ENCODE measurements around the gene CFAP100.

CFAP100 gene

DNA sequence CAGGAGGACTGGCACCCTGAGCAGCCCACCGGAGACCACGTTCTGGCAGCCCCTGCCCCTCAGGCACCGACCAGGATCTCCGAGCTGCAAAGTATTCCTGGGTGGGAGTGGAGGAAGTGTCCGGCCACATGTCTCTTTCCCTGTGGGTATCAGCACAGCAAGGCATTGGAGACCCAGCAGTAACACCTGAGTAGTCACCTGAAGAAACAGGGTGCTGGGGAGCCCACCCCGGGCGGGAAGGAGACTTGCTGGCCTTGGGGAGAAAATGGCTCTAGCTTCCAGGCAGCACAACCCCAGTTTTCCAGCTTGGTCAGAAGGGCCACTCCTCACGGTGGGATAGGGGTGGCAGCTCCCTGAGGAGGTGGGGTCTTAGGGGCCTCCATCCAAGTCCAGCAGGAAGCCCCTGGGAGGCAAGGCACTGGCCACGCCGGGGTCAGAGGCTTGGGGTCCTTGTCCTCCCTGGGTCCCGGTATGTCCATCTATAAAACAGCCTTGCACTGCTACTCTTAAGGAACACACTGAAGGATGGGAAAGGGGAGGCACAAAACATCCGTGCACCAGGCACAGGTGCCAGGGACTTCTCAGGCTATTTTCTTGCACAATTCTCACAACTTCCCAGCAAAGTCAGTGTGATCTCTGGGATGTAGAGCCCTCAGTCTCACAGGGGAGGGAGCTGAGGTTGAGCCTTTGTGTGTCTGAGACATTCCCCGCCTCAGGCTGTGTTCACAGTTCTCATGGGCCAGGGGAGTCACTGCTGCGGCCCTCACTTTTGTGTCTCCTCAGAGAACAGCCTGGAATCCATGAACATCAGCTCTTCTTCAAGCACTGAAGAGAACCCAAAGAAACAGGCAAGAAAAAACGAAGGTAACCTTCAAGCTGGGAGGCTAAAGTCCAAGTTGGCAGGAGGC, 11.9 kb downstream of the CFAP100 start:
- DNase-seq, result no peak

DNA sequence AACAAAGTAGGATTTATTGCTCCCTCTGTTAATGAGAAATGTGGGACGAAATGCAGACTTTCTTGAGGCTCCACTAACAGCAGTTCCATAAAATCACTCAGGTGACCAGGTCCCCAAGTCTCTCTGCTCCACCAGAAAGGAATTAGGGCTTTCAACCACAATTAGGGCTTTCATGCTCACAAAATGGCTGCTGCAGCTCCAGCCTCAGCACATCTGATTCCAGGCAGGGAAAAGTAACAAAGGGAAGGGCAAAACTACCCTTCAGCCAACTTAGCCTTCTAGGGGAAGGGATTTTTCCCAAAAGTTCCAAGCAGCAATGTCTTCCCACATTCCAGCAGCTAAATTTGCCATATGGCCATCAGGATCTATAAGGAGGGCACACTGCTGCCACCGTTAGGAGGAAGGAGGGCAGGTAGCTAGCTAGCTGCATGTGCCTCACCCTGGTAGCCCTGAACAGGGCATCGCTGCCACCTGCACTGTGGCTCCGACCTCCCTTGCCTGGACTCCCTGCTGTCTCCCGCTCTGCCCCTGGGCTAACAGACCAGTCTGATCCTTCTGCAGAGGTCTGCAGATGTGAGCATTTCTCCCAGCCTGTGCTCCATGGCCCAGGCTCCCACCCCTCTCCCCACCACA, 12.8 kb downstream of the CFAP100 start:
- no peak for DNase-seq

DNA sequence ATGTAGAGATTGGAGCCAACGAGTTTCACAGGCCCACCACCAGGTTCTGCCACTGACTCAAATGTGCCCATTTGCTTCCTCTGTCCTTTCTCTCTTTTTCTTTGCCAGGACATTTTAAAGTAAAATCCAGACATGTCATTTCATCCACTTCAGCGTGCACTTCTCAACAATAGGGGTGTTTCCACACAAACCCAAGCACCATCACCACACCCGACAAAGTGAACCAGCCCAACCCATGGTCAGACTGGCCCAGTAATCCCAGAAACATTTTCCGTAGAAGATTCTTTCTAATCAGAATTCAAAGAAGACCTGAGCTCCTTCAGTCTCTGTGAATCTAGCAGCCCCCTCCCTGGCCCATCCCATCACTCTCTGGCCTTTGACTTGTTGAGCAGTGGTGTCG, 13.4 kb downstream of the CFAP100 start:
- DNase-seq, result no peak

DNA sequence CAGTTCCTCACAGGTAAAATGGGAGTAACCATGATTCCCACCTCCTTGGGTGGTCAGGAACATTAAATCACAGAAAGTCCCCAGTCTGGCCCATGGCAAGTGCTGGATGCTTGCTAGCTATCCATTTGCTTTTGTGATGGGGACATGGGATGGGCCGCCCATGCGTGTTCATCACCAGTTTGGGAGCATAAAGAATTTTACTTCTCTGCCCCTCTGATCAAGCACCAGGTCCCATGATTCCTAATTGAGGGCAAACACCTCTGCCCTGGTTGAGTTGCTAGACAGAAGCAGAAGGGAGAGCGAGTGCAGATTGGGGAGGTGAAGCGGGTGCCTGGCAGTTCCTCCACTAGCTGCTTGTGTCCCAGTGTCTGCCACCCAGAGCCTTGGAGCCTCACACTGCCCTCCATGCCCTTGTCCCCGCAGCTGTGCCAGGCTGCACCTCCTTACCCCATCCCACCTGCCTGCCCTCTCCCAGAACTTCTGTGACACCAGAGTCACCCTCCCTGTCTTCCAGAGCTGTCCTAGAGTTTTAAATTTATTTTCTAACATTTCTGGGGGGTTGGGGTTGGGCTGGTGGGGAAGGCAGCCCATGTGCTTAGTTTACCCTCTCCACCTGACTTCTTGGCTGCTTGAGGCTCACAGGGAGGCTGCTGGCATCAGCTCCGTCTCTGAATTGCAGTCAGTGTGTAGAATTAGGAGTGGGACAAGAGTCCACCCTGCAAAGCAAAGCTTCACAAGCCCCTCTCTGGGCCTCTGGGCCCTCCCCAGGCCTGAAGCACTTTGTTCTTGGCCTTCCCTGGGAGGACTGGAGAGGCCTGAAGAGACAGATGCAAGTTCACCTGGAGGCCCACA, 18.4 kb downstream of the CFAP100 start:
- no peak for DNase-seq

DNA sequence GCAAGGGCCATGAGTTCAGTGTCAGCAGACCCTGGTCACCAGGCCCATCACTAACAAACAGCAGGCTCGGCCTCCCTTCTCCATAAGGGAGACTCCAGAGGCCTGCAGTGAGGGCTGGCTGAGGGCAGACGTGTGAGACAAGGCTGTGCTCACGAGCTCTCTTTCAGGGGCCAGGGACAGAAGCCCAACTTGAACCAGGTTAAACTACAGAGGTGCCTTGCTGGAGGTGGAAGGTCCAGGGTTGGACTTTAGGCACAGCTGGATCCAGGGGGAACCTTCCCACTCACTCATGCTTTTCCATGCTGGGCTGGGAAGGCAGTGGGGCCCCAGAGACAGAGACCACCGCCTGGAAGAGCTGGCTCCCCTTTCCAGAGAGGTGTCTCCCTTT, 19.0 kb downstream of the CFAP100 start:
- no peak for DNase-seq

DNA sequence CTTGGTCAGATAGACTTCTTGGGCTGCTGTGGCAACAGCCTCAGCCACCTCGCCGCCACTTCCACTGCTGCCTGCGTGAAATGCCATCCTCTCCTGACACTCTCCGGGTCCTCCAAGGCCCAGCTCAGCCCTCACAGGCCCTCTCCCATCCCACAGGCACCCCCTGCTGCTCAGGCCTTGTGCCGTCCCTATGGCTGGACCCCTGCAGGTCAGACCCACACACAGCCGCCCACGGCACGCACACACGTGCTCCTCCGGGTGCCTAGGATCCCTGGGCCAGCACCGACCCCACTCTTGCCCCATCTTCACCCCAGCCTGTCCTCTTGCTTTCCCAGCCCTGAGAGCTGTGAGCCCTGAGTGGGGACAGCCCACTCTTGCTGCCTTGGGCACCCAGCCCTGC, 19.7 kb downstream of the CFAP100 start:
- DNase-seq, result no peak

DNA sequence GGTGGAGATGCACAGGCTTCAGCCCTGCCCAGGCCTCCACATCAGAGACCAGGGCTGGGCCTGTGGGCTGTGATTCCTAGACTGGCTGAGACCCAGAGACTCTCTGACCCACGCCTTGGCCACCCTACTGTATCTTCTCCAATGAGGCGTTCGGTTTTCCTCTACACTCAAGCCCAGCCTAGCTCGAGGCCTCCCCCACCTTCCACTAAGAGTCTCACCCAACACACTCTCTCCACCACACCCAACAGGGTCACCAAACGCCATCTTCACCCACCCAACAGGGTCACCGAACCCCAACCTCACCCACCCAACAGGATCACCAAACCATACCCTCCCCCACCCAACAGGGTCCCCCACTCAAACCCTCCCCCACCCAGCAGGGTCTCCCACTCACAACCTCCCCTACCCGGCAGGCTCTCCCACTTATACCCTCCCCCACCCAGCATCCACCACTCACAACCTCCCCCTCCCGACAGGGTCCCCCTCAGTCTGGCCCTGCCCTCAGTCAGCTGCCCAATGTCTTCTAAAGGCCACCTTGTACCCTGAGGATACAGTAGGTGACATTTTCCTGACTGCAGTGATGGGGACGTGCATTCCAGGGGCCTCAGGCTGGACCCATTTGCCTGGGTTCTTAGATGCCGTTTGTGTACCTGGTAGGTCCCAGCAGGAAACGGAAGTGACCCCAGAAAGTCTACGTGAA, 20.4 kb downstream of the CFAP100 start:
- no peak for DNase-seq

DNA sequence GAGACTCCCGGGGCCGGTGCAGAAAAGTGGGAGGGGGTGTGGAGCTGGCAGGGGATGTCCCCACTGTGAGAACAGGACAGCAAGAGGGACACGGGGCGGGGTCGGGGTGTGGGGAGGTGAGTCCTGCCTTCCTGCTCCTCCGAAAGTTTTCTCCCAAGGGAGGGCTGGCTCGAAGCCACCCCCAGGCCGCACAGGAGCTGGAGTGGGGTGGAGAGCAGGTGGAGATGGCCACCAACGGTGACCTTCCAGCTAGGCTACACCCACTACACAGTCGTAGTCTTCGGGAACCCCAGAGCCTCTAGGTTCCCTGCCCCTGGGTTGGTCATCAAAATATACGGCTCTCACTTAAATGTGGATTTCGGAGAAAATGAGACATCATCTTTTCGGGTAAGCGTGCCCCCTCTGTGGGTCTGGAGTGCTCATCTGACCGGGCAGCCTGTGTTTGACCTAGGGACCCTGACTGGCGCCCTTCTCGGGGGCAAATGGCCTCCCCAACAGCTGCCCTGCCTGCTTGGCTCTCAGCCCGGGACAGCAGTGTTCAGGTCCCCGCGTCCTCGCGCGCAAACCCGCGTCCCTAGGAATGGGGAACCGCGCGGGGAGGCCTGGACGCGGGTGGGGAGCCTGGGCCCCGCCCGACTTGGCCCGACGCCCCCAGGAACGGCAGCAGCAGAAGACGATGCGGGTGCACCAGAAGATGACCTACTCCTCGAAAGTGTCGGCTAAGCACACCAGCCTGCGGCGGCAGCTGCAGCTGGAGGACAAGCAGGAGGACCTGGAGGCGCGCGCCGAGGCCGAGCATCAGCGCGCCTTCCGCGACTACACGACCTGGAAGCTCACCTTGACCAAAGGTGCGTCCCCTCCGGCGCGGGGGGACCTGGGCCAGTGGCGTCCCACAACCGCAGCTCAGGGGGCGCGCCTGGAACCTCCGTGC, 21.2 kb downstream of the CFAP100 start:
- DNase-seq, result no peak

DNA sequence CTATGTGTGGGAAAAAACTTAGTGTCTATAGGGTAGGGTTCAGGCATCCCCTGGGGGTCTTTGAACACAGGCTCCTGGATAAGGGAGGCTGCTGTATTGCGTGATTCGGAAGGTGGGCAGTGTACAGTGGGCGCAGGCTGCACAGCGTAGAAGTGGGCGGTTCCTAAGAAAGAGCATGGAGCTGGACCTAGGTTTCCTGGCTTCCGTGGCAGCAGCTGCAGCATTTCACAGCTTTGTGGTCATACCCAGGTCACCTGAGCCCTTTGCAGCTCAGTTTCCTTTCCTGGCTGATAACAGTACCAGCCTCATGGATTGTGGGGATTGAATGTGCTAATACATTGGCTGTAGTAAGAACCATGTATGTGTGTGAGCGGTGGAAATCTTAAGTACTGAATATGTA, 22.2 kb downstream of the CFAP100 start:
- no peak for DNase-seq

DNA sequence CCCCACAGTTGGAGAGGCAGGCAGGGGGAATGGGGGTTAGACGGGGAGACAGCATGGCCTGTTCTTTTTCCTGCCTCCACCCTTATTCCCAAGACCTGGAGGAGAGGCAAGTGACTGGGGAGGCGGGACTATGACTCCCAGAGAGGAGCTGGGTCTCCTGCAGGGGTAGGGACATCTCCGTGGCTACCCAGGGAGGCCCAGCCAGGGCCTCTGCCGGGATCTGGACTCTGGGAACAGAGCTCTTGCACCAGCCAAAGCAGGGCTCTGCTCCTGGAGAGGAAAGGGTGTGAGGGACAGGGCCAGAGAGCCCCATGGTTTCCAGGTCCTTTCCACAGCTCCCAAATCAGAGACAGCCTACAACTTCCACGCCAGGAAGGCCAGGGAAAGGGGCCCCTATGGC, 22.8 kb downstream of the CFAP100 start:
- no peak for DNase-seq

DNA sequence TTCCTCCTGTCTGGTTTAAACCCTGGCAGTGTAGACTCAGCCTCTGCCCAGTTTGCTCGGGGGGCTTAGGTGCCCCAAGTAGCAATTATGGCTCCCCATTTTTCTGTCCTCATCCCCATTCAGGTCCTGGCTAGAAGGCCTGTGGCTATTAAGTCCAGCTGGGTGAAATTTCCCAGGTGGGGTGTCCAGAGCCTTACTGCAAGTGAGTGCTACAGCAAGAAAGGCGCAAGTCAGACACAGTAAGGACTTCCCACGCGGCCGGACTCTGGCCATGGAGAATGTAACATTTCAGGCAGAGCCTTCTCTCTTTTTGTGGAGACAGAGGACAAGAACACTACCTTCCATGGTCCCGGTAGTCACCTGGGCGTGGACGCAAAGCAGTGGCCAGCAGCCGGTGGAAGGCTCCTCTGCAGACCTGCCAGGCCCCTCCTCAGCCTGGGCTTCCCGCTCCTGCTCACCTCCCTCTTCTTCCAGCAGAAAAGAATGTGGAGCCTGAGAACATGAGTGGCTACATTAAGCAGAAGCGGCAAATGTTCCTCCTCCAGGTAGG, 23.3 kb downstream of the CFAP100 start:
- no peak for DNase-seq

DNA sequence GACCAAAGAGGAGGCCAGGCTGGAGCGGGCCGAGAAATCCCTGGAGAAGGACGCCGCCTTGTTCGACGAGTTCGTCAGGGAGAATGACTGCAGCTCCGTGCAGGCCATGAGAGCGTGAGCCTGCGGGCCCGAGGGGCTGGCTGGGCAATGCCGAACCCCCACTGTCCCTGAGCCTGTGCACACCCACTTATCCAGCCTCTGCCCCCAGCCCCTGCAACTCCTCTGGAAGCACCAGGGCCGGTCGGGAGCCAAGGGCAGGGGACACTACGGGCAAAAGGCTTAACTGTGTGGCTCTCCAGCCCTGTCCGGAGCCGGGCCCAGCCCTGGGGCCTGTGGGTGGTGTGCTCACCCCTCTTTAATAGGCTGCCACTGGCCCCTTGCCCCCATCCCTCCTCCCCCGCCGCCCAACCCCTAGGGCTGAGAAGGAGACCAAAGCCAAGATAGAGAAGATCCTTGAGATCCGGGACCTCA, 24.0 kb downstream of the CFAP100 start:
- no peak for DNase-seq

DNA sequence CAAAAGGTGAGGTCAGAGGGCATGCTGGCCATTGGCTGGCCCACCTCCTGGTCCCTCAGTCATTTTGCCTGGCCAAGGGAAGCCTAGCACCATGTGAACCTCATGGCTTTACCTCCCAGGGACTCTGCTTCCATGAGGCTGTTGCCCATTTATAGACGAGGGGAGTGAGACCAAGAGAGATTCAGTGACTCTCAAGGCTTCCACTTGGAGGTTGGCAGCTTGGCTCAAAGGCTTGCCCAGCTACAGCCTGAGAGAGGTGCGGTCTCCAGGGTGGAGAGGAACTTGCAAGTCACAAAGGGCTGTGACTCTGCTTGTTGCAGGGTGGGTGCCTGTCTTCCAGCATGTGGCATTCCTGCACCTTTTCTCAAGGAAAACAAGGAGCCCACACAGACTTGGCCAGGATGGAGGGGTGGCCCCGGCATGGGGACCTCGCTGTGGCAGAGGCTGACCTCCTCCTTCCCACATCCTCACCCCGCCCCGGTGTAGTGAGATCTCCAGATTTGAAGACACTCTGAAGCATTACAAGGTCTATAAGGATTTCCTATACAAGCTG, 24.5 kb downstream of the CFAP100 start:
- no peak for DNase-seq

DNA sequence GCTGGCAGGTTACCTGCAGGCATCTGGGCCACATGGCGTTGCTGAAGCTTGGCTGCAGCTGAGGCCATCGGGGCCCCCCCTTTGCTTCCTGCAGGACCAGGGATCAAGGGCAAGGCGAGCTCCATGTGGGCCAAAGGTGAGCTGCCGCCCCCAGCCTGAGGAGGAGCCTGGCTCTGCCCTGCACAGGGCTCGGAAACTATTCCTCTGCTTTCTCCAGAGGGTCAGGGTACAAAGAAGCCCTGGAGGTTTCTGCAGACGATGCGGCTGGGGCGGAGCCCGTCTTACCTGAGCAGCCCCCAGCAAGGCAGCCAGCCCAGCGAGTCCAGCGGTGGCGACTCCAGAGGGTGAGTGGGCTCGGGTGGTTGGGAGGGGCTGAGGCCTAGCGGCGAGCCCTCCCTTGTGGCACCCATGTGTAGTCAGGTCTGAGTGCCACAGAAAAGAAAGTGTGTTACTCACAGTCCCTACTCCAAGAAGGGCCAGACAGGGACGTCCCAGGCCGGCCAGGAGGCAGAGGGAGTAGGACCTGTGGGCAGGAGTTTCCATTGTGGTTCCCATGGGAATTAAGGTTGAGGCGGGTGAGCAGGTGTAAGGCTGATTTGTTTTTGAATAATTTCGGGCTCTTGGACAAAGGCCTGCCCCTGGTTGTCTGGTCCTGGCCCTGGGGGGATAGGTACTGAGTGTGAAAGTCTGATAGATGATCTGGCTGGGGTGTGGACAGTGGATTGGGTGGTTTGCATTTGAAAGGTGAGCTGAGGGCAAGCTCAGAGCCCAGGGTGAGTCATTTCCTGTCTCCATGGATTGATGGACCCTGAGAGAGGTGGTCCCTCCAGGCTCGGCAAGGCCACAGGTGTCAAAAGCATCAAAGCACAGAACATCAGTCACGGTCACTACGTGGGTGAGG, 25.4 kb downstream of the CFAP100 start:
- DNase-seq, result no peak

DNA sequence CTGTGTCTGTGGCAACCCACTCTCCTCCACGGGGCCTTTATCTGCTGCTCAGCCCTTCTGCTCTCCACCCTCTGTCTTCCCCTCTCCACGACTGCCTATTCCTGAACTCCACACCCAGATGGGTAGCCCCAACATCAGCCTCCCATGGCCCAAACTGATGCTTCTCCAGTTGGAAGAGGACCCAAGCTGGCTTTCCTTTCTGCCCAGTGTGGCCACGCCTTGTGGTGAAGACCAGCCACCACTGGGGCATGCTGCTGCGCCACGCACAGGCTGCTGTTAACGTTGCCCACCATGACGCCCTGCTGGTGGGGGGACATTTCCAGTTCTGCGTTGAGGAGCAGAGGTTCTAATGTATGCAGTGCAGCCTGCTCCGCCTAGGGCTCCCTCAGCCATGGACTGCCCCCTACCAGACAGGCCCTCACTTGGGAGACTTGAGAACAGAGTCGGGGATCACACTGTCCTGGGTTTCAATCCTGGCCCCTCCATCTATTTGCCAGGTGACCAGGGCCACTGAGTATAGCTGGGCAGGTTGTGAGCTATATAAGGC, 26.9 kb downstream of the CFAP100 start:
- no peak for DNase-seq

DNA sequence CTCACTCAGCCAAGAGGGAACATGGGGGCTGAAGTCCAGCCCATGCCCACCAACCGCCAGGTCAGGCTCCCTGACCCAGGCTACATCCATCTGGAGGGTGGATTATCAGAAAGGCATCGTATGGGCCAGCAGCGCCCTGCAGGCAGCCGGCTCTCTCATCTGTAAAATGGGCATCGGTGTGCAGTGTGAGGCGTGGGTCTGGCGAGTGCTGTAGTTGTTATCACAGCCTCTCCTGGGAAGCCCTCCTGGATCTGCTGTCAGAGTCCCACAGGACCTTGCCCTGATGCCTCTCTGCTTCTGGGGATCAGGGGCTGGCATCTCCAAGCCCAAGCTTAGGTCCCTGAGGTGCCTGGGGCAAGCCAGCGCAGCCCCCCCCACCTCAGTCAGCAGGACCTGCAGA, 27.4 kb downstream of the CFAP100 start:
- no peak for DNase-seq

DNA sequence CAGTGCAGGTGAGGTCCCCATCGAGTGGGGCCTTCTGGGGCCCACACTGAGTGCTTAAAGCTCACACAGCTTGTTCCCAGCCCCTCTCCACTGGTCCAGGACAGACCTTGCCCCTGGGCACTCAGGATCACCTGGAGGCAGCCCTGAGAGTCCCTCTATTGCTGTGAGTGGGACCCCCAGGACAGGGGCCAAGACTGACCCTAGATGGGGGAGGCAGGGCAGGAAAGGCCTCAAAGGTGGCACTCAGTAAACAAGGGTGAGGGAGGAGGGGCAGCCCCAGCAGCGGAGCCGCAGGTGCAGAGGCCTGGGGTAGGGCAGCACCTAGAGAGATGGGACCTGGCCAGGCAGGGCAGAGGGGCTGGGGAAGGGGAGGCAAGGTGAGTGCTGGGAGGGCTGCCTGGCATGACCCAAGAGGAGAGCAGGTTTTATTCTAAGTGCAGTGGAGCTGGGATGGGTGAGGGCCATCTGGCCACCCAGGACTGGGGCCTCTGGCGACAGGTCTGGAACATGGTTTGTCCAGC, 27.9 kb downstream of the CFAP100 start:
- no peak for DNase-seq

DNA sequence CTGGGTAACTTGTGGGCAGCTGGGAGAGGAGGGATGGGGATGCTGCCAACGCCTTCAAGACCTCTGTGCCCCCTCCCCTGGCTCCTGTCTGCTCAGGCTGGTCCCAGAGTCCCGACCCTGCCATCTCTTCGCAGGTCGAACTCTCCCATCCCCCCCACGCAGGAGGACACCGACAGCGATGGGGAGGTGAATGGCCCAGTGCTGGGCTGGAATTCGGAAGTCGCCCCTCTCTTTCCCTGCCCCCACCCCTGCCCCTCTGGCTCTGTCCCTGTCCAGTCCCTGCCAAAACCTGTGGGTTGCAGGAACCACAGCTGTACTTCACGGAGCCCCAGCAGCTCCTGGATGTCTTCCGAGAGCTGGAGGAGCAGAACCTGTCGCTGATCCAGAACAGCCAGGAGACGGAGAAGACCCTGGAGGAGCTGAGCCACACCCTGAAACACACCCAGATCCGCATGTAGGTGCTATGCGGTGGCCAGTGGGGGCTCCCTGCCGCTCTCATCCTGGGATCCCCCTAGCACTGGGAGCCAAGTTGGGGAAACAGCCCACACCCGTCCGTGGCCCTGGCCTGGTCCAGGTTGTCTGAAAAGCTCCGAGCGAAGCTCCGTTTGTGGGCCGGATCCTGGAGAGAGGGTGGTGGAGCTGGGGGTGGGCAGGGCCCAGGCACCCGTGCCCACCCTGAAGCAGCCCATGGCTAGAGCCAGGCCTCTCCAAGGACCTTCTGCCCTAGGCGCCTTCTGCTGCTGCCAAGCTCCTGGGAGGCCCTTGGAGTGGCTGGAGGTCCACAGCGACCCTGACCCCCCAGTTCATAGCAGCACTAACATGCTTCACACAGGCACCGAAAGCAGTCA, 28.7 kb downstream of the CFAP100 start:
- no peak for DNase-seq
